IMR-90 (cell line): Measurements from ENCODE around the gene OTUD7B. TPM values are rescaled to one million over a fixed set of nuclear protein-coding genes. Genes with fewer than 3 reads are reported as not detected.

Experiments
- ATAC-seq: fragments of 200-7000 bp; cut with Tn5 transposase; 2 replicates; pipeline ENCODE4 v1.9.1; 2020; ENCODE audit warnings: low read depth, mild to moderate bottlenecking, moderate library complexity
- BruUV-seq: library from RNA; stranded (reverse); fragments of 400-500 nt; replicated peaks from 2 replicates; lab custom pipeline; 2021; lab: Mats Ljungman, UMichigan
- CTCF ChIA-PET: fragments of 300-600 bp; formaldehyde crosslinking; extraction: SDS; loops from one replicate; lab custom pipeline; 2021; ENCODE audit warnings: antibody characterized with exemption; lab: Yijun Ruan, JAX
- POLR2A ChIA-PET: fragments of 300-600 bp; sonication (Branson Sonifier 250); formaldehyde crosslinking; loops from one replicate; lab custom pipeline; 2022; ENCODE audit warnings: antibody characterized with exemption; ENCODE audit not compliant: unreplicated experiment; lab: Charles Lee
- DNase-seq: peaks from one replicate; pipeline ENCODE4 v3.0.0; 2013
- H2AFZ ChIP-seq: replicated peaks from 2 replicates; pipeline ENCODE3; 2013; ENCODE audit warnings: low read length, mild to moderate bottlenecking; ENCODE audit not compliant: poor library complexity
- H2AK5ac ChIP-seq: 2 replicates; pipeline ENCODE4 v1.6.1; 2013; ENCODE audit warnings: low read depth, low read length, inconsistent platforms
- H2AK9ac ChIP-seq: replicated peaks from 2 replicates; pipeline ENCODE3; 2013; ENCODE audit warnings: mild to moderate bottlenecking, low read depth, low read length, moderate library complexity; ENCODE audit not compliant: poor library complexity
- H2BK120ac ChIP-seq: 2 replicates; pipeline ENCODE4 v1.6.1; 2013; ENCODE audit warnings: low read depth, low read length, inconsistent platforms
- H2BK15ac ChIP-seq: 3 replicates; pipeline ENCODE4 v1.6.1; 2013; ENCODE audit warnings: low read depth, low read length, inconsistent platforms
- H2BK20ac ChIP-seq: 2 replicates; pipeline ENCODE4 v1.6.1; 2013; ENCODE audit warnings: low read depth, mild to moderate bottlenecking, inconsistent platforms, low read length, moderate library complexity
- H2BK5ac ChIP-seq: 2 replicates; pipeline ENCODE4 v1.6.1; 2013; ENCODE audit warnings: mild to moderate bottlenecking, low read depth, low read length, inconsistent platforms; ENCODE audit not compliant: poor library complexity, severe bottlenecking
- H3K14ac ChIP-seq: replicated peaks from 2 replicates; pipeline ENCODE4 v1.6.1; 2013; ENCODE audit warnings: low read depth, low read length, inconsistent platforms
- H3K18ac ChIP-seq: 2 replicates; pipeline ENCODE4 v1.6.1; 2013; ENCODE audit warnings: low read depth, low read length, control low read depth
- H3K23ac ChIP-seq: 2 replicates; pipeline ENCODE4 v1.6.1; 2013; ENCODE audit warnings: low read depth, low read length, inconsistent platforms
- H3K27ac ChIP-seq: 2 replicates; pipeline ENCODE4 v1.5.1; 2013; ENCODE audit warnings: mild to moderate bottlenecking, control low read depth, low read length; ENCODE audit not compliant: insufficient read depth
- H3K27me3 ChIP-seq: 2 replicates; pipeline ENCODE4 v1.6.1; 2013; ENCODE audit warnings: low read length; ENCODE audit not compliant: control insufficient read depth, insufficient read depth
- H3K36me3 ChIP-seq: 2 replicates; pipeline ENCODE4 v1.6.1; 2013; ENCODE audit warnings: low read length, mixed read lengths; ENCODE audit not compliant: control insufficient read depth, insufficient read depth
- H3K4ac ChIP-seq: 2 replicates; pipeline ENCODE4 v1.6.1; 2013; ENCODE audit warnings: low read depth, low read length, inconsistent platforms
- H3K4me1 ChIP-seq: 2 replicates; pipeline ENCODE4 v1.6.1; 2013; ENCODE audit warnings: low read length, mixed read lengths; ENCODE audit not compliant: control insufficient read depth, insufficient read depth
- H3K4me2 ChIP-seq: 2 replicates; pipeline ENCODE4 v1.6.1; 2013; ENCODE audit warnings: low read depth, mild to moderate bottlenecking, control low read depth, low read length, moderate library complexity
- H3K4me3 ChIP-seq: 2 replicates; pipeline ENCODE4 v1.5.1; 2013; ENCODE audit warnings: low read depth, mild to moderate bottlenecking, control low read depth, low read length, moderate library complexity; ENCODE audit not compliant: insufficient read depth
- H3K56ac ChIP-seq: 2 replicates; pipeline ENCODE4 v1.6.1; 2013; ENCODE audit warnings: low read length, inconsistent platforms; ENCODE audit not compliant: insufficient read depth; ENCODE audit errors: extremely low read depth
- H3K79me1 ChIP-seq, 2 experiments: 2 replicates each; pipeline ENCODE4 v1.6.1; 2013; ENCODE audit warnings: low read length in 2 of 2, inconsistent platforms in 1 of 2, low read depth in 1 of 2
- H3K9ac ChIP-seq: 2 replicates; pipeline ENCODE4 v1.6.1; 2013; ENCODE audit warnings: low read depth, low read length, control low read depth
- H3K9me1 ChIP-seq: 2 replicates; pipeline ENCODE4 v1.6.1; 2013; ENCODE audit warnings: low read length, inconsistent platforms; ENCODE audit not compliant: insufficient read depth
- H3K9me3 ChIP-seq: 2 replicates; pipeline ENCODE4 v1.6.1; 2013; ENCODE audit warnings: low read length; ENCODE audit not compliant: control insufficient read depth, insufficient read depth
- H4K20me1 ChIP-seq: 2 replicates; pipeline ENCODE4 v1.6.1; 2013; ENCODE audit warnings: low read length, inconsistent platforms; ENCODE audit not compliant: insufficient read depth
- H4K5ac ChIP-seq: 2 replicates; pipeline ENCODE4 v1.6.1; 2013; ENCODE audit warnings: mild to moderate bottlenecking, low read depth, low read length, control low read depth
- H4K8ac ChIP-seq, 2 experiments: 2 replicates each; pipeline ENCODE4 v1.6.1; 2013; ENCODE audit warnings: low read depth in 2 of 2, low read length in 2 of 2, control low read depth in 1 of 2, inconsistent platforms in 1 of 2
- H4K91ac ChIP-seq: 2 replicates; pipeline ENCODE4 v1.6.1; 2013; ENCODE audit warnings: low read depth, low read length, inconsistent platforms; ENCODE audit not compliant: insufficient read depth
- BHLHE40 ChIP-seq: fragments of 150-350 bp; IDR thresholded peaks from 2 replicates; pipeline ENCODE4 v1.6.1; 2016; ENCODE audit warnings: mild to moderate bottlenecking, low read depth, low read length
- CEBPB ChIP-seq: IDR thresholded peaks from 2 replicates; pipeline ENCODE4 v1.6.1; 2012; ENCODE audit warnings: low read depth, low read length, improper control_type of control experiment
- MAZ ChIP-seq: IDR thresholded peaks from 2 replicates; pipeline ENCODE4 v1.6.1; 2012; ENCODE audit warnings: low read depth, mild to moderate bottlenecking, low read length, improper control_type of control experiment, moderate library complexity, borderline replicate concordance
- WGBS, 2 experiments: methylation state at CpG; one replicate each; pipeline versions ENCODE4 v1.1.5 to v1.1.7; 2013; ENCODE audit warnings: missing lambda C conversion rate in 2 of 2; ENCODE audit not compliant: insufficient read length in 1 of 2; ENCODE audit errors: extremely low coverage in 2 of 2; 5-methylcytosine and 5-hydroxymethylcytosine counted together
- dilution Hi-C: fragments of 300-500 bp; cut with HindIII; formaldehyde crosslinking; loops from one replicate; pipeline ENCODE4 v1.14.3; 2018; ENCODE audit warnings: low sequenced_read_pairs; ENCODE audit not compliant: unreplicated experiment
- in situ Hi-C: fragments of 300-500 bp; cut with MboI; formaldehyde crosslinking; loops from 3 replicates; pipeline ENCODE4 v1.14.3; 2019; ENCODE audit warnings: low sequenced_read_pairs, inconsistent platforms, mixed read lengths
- intact Hi-C: fragments of 100-400 bp; cut with micrococcal nuclease; formaldehyde crosslinking; loops from 2 replicates; pipeline ENCODE4 v1.10.0; 2022
- polyA plus RNA-seq, 3 experiments: library from polyadenylated mRNA; depleted of rRNA; stranded (reverse); fragments of >200 nt; gene quantifications; 2 replicates each; pipeline ENCODE4 v1.2.3, GENCODE V29; 2012; ENCODE audit warnings: low replicate concordance in 1 of 3
- total RNA-seq: library from RNA; depleted of rRNA; stranded (reverse); fragments of >200 nt; gene quantifications from 2 replicates; pipeline ENCODE4 v1.2.3, GENCODE V29; 2012

OTUD7B gene
- total and polyA plus RNA-seq, 2 of the 4 experiments (the other 2 are of a cell fraction): 7.5 to 18.6 TPM

DNA sequence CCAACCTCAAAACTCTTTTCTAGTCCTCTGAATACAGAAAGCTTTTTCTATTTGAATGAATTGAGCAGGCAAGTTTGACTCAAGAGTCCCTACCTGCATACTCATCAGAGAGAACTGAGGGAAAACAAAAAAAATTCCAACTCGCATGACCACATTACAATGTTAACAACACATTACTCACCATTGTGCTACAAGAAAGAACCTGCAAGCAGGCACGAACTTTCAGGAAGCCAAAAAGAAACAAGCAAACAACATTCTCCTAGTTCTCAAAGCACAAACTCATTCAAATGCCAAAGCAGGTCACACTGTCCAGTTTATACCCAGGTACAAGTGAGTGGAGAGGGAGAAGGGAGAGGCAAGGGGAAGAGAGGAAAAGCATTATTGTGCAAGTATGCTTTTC, 14.6 kb downstream of the OTUD7B start:
- no TSS peak for BruUV-seq
- Histone ChIP-seq H3K9me3 (no peaks in the 10 kb centered on the region), H2AK5ac (no peak overlapping the region), H4K91ac (no peak overlapping the region), H3K56ac (no peak overlapping the region), H2AK9ac (no peak overlapping the region), H3K4ac (no peak overlapping the region), H3K4me1 (peaks cover 8% of the 10 kb centered on the region; the same call in 1 of the 2 replicates), H3K9me1 (peaks cover 19% of the 10 kb centered on the region), H3K23ac (peak overlapping the region; percentile 64; the same call in 1 of the 2 replicates), H2BK20ac (no peak overlapping the region), H3K27me3 (no peaks in the 10 kb centered on the region), H2BK15ac (no peak overlapping the region), H2BK120ac (no peak overlapping the region), H3K9ac (no peak overlapping the region), H3K4me3 (no peak overlapping the region), H4K8ac (no peak overlapping the region), H3K79me1 (peaks cover 13 to 70% of the 10 kb centered on the region in 2 experiments; a peak in 3 of 4 replicates), H3K36me3 (peaks cover 11% of the 10 kb centered on the region), H2BK5ac (no peak overlapping the region), H4K20me1 (peaks cover 54% of the 10 kb centered on the region), H3K4me2 (peak overlapping the region; percentile 50; the same call in 1 of the 2 replicates), H3K27ac (no peak overlapping the region), H2AFZ (no peak overlapping the region), H3K14ac (peak overlapping the region; percentile 63; the same call in 1 of the 2 replicates), H3K18ac (no peak overlapping the region), H4K5ac (no peak overlapping the region)
- TF ChIP-seq BHLHE40 (0 out of 2 replicates have a peak, but pooled peaks have one; percentile 16), CEBPB (peak; percentile 37; the same call in 1 of the 2 replicates), MAZ (no peak)
- dilution Hi-C loops (no loop called here), in situ Hi-C loops (no loop called here), intact Hi-C loops (no loop called here)
- ChIA-PET CTCF (interaction anchor here (0.6 to 1.0 kb wide), 2 partner anchors 9 to 59 kb away, joined by 3 read pairs; partner anchors contain the start of gene MTMR11), POLR2A (no interaction called here)
- no peak for ATAC-seq
- 0% methylated on average over 1 of the region's 2 CpGs; no CpG with 5 or more reads in 1 of the 2 experiments for WGBS, 2 experiments
- peak; percentile 71 for DNase-seq
